ENCODE measurements around the gene HIVEP3.

HIVEP3 gene

GRCh38 chr1:41779360-41779759 lies 139.4 kb downstream of the HIVEP3 start:
- no peak for DNase-seq

- DNase-seq = no peak
These were observed 141.0 kb downstream of the HIVEP3 start for GRCh38 chr1:41777695-41778094.

GRCh38 chr1:41776891-41777441 lies 141.8 kb downstream of the HIVEP3 start:
- no peak for DNase-seq

GRCh38 chr1:41775956-41776585 lies 142.7 kb downstream of the HIVEP3 start:
- no peak for DNase-seq

GRCh38 chr1:41774471-41774990 lies 144.2 kb downstream of the HIVEP3 start:
- no peak for DNase-seq

GRCh38 chr1:41773842-41774241 lies 144.9 kb downstream of the HIVEP3 start:
- no peak for DNase-seq

- DNase-seq = no peak
These were observed 145.6 kb downstream of the HIVEP3 start for GRCh38 chr1:41773144-41773591.

- DNase-seq = no peak
These were observed 149.7 kb downstream of the HIVEP3 start for GRCh38 chr1:41769068-41769467.

GRCh38 chr1:41768583-41768982 lies 150.1 kb downstream of the HIVEP3 start:
- no peak for DNase-seq

- DNase-seq = no peak
These were observed 150.9 kb downstream of the HIVEP3 start for GRCh38 chr1:41767534-41768525.

- no peak for DNase-seq
These were observed 152.2 kb downstream of the HIVEP3 start for GRCh38 chr1:41766546-41766945.

GRCh38 chr1:41766041-41766440 lies 152.7 kb downstream of the HIVEP3 start:
- DNase-seq = no peak

GRCh38 chr1:41765152-41765551 lies 153.6 kb downstream of the HIVEP3 start:
- DNase-seq = no peak

GRCh38 chr1:41764656-41765055 lies 154.1 kb downstream of the HIVEP3 start:
- no peak for DNase-seq

- DNase-seq = no peak
These were observed 155.9 kb downstream of the HIVEP3 start for GRCh38 chr1:41762777-41763176.

GRCh38 chr1:41762251-41762650 lies 156.5 kb downstream of the HIVEP3 start:
- DNase-seq = no peak

GRCh38 chr1:41758904-41759548 lies 159.7 kb downstream of the HIVEP3 start:
- no peak for DNase-seq

- DNase-seq = no peak
These were observed 160.2 kb downstream of the HIVEP3 start for GRCh38 chr1:41758500-41758899.

GRCh38 chr1:41754540-41754939 lies 164.2 kb downstream of the HIVEP3 start:
- DNase-seq = no peak

- no peak for DNase-seq
These were observed 166.1 kb downstream of the HIVEP3 start for GRCh38 chr1:41752514-41753170.

- DNase-seq = no peak
These were observed 166.8 kb downstream of the HIVEP3 start for GRCh38 chr1:41751804-41752513.
